Hematopoietic multipotent progenitor cell treated with erythropoietin and hydrocortisone succinate and interleukin-3 and kit ligand, for 8 days (in vitro differentiated cells): ENCODE results near the gene ACER3.

Experiments used
- DNase-seq: peaks from one replicate; pipeline ENCODE4 v3.0.0-alpha.2; 2015

Gene ACER3

GRCh38 chr11:77064648-77065217, 204.0 kb downstream of the ACER3 start:
- no peak for DNase-seq

- DNase-seq: peak; percentile 68
Observed at GRCh38 chr11:77065878-77066228, 205.1 kb downstream of the ACER3 start.

GRCh38 chr11:77066229-77067042, 205.7 kb downstream of the ACER3 start, which contains the start of gene CAPN5:
TSS of gene CAPN5 (plus strand) at chr11:77066971. CDS start at chr11:77084887, 17,916 bp downstream.
- peak; percentile 82 for DNase-seq

GRCh38 chr11:77067861-77068443, 207.2 kb downstream of the ACER3 start:
- no peak for DNase-seq

- DNase-seq: no peak
Observed at GRCh38 chr11:77068457-77069335, 208.0 kb downstream of the ACER3 start.

- no peak for DNase-seq
Observed at GRCh38 chr11:77069336-77069968, 208.7 kb downstream of the ACER3 start.

- DNase-seq: no peak
Observed at GRCh38 chr11:77069969-77070582, 209.4 kb downstream of the ACER3 start.

- DNase-seq: no peak
Observed at GRCh38 chr11:77071077-77071476, 210.4 kb downstream of the ACER3 start.

GRCh38 chr11:77071671-77072605, 211.2 kb downstream of the ACER3 start:
- no peak for DNase-seq

GRCh38 chr11:77072851-77073327, 212.2 kb downstream of the ACER3 start:
- DNase-seq: no peak

- peak; percentile 54 for DNase-seq
Observed at GRCh38 chr11:77073328-77074001, 212.7 kb downstream of the ACER3 start.

- DNase-seq: no peak
Observed at GRCh38 chr11:77074205-77074604, 213.5 kb downstream of the ACER3 start.

- no peak for DNase-seq
Observed at GRCh38 chr11:77074626-77075221, 214.0 kb downstream of the ACER3 start.

- no peak for DNase-seq
Observed at GRCh38 chr11:77075425-77075905, 214.7 kb downstream of the ACER3 start.
